GM12878 (cell line): ENCODE results near the gene SFSWAP.

Experiments used
- ASH2L ChIP-seq: fragments of 300-600, 200-600 bp; sonication (generic); IDR thresholded peaks from 2 replicates; pipeline ENCODE4 v1.6.1; 2017; ENCODE audit warnings: low read depth, mild to moderate bottlenecking, borderline replicate concordance
- ESRRA ChIP-seq: IDR thresholded peaks from 2 replicates; pipeline ENCODE4 v1.6.1; 2012; ENCODE audit warnings: mild to moderate bottlenecking, low read length, improper control_type of control experiment
- EZH2 ChIP-seq: IDR thresholded peaks from 2 replicates; pipeline ENCODE4 v1.6.1; 2012; ENCODE audit warnings: low read depth, mild to moderate bottlenecking, control low read depth, inconsistent platforms, low read length, borderline replicate concordance; ENCODE audit not compliant: control insufficient read depth
- NFIC ChIP-seq: IDR thresholded peaks from 2 replicates; pipeline ENCODE4 v1.6.1; 2012; ENCODE audit warnings: low read depth, mild to moderate bottlenecking, inconsistent platforms, low read length, moderate library complexity
- POLR2A ChIP-seq: IDR thresholded peaks from 2 replicates; pipeline ENCODE4 v1.6.1; 2011; ENCODE audit warnings: low read depth, mild to moderate bottlenecking, low read length
- RAD51 ChIP-seq: fragments of 450-650 bp; IDR thresholded peaks from 2 replicates; pipeline ENCODE4 v1.6.1; 2016; ENCODE audit warnings: moderate library complexity, mild to moderate bottlenecking, inconsistent platforms
- RFX5 ChIP-seq: IDR thresholded peaks from 2 replicates; pipeline ENCODE4 v1.6.1; 2011; ENCODE audit warnings: low read depth, low read length, improper control_type of control experiment
- SIN3A ChIP-seq: IDR thresholded peaks from 2 replicates; pipeline ENCODE4 v1.6.1; 2012; ENCODE audit warnings: low read depth, low read length, improper control_type of control experiment
- SP1 ChIP-seq: IDR thresholded peaks from one replicate; pipeline ENCODE4 v1.6.1; 2011; ENCODE audit warnings: low read depth, low read length
- TF ChIP-seq, protein P1 (sequence below): fragments of 450-650 bp; formaldehyde crosslinking; IDR thresholded peaks from 2 replicates; pipeline ENCODE4 v1.5.0; 2022; ENCODE audit warnings: mild to moderate bottlenecking, missing genetic modification characterization

DNA sequence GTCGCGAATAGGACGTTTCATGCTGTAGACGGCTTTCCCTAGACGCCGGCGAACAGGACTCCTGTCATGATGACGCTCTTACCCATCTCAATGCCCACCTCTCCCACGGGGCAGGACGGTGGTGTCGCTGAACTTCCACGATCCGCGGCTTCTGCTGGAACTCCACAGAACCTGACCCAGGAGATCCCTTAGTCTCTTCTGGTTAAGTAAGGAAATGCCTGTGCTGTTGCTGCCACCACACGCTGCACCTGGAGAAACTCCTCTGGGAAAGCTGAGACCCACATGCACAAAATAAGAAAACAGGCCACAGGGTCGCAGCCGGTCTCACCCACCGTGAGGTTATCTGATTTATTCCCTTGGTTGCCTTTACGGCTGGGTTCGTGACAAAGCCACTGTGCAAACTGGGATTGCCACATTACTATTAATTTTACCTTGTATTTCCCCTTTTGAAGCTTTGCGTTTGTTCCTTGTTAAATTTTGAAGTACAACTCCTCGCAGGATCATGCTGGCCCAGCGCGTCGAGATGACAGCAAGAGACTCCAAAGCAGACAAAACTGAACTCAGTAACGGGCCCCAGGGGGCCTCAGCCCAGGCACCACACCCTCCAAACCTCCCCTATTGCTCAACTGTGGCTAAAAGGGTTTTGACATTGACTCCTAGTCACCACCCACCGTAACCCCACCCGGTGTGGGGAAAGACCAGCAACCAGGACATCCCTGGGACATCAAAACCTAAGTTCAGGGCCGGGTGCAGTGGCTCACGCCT is 108.1 kb downstream of the SFSWAP start:
- TF ChIP-seq SP1 (no peak), POLR2A (no peak), RAD51 (no peak), SIN3A (no peak), RFX5 (no peak), NFIC (no peak), ASH2L (no peak), ESRRA (no peak), EZH2 (no peak)
- TF ChIP-seq, protein P1, sequence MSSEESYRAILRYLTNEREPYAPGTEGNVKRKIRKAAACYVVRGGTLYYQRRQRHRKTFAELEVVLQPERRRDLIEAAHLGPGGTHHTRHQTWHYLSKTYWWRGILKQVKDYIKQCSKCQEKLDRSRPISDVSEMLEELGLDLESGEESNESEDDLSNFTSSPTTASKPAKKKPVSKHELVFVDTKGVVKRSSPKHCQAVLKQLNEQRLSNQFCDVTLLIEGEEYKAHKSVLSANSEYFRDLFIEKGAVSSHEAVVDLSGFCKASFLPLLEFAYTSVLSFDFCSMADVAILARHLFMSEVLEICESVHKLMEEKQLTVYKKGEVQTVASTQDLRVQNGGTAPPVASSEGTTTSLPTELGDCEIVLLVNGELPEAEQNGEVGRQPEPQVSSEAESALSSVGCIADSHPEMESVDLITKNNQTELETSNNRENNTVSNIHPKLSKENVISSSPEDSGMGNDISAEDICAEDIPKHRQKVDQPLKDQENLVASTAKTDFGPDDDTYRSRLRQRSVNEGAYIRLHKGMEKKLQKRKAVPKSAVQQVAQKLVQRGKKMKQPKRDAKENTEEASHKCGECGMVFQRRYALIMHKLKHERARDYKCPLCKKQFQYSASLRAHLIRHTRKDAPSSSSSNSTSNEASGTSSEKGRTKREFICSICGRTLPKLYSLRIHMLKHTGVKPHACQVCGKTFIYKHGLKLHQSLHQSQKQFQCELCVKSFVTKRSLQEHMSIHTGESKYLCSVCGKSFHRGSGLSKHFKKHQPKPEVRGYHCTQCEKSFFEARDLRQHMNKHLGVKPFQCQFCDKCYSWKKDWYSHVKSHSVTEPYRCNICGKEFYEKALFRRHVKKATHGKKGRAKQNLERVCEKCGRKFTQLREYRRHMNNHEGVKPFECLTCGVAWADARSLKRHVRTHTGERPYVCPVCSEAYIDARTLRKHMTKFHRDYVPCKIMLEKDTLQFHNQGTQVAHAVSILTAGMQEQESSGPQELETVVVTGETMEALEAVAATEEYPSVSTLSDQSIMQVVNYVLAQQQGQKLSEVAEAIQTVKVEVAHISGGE (CRISPR knock-in tag), result no peak
